Activated T-helper 1 cell treated with anti-CD3 and anti-CD28 coated beads, Interleukin-2, amount 50 U/mL, for 16 hours (primary cell): ENCODE results near the gene SIVA1.

Experiments used
- DNase-seq, 2 donors: peaks; one replicate each; pipeline ENCODE4 v3.0.0-alpha.2; 2020; ENCODE audit warnings: low read depth in 1 of 2, low spot score in 1 of 2

The SIVA1 gene

DNA sequence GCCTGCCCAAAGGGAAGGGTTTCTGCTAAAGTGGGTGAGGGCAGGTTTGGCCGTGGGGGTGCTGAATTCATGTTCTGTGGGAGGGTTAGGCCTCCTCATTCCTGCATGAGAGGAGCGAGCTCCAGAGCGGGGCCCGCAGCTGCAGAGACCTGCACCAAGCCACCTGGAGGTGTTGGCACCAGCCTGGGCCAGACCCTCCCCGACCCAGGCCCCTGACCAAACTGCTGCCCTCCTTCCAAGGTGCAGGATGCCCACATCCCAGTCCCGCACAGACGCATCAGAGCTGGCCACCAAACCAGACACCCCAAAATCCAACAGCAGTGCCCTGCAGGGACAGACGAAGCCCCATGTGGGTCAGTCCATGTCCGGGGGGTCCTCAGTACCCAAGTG, 18.4 kb upstream of the SIVA1 start:
- DNase-seq, result no peak

GRCh38 chr14:104734991-104735779, 17.8 kb upstream of the SIVA1 start:
- DNase-seq, result no peak

- DNase-seq, result no peak
Observed at GRCh38 chr14:104735830-104736642, 16.9 kb upstream of the SIVA1 start.

DNA sequence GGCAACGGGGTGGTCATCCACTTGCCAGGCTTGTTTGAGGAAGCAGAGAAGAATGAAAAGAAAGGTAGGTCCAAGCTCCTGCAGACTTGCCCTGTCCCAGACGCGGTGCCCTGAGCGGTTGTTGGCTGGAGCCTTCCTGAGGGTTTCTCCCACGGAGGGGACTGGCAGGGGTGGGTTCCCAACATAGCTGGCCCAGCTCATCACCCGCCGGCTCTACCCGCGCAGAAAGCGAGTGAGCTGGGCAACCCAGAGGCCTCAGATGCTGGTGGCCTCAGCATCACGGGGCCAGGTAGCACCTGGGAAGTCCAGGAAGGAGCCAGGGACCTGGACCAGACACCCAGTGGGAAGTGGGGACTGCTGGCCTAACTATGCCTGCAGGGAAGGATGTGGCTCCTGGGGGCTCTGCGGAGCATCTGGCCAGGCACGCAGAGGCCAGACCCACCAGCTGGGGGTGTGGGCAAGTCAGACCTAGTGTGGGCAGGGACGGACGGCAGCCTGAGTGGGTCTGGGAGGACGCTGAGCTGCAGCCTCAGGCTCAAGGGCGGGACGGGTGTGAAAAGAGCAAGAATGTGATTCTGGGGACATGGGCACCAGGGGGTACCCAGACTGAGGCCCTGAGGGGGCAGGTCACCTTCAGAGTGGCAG, 14.4 kb upstream of the SIVA1 start:
- no peak for DNase-seq

- no peak for DNase-seq
Observed at GRCh38 chr14:104739026-104739425, 13.9 kb upstream of the SIVA1 start.

- no peak for DNase-seq
Observed at GRCh38 chr14:104739546-104740516, 13.1 kb upstream of the SIVA1 start.

GRCh38 chr14:104741108-104741802, 11.7 kb upstream of the SIVA1 start:
- DNase-seq, result no peak

DNA sequence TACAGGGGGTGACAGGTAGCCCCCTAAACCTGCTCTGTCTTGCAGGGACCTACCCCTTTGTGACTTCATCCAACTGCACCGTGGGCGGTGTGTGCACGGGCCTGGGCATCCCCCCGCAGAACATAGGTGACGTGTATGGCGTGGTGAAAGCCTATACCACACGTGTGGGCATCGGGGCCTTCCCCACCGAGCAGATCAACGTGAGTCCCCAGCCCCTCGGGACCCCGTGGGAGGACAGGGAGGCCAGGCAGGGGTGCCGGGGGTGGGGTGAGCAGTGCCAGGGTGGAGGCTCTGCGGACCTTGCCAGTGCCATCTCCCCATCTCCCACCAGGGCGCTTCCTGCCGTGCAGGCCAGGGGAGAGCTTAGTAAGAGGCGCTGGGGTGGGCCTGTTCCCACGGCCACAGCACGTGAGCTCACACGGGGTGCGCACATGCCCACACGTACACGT, 11.1 kb upstream of the SIVA1 start:
- no peak for DNase-seq

GRCh38 chr14:104742586-104743455, 10.1 kb upstream of the SIVA1 start:
- DNase-seq, result no peak

GRCh38 chr14:104743461-104744380, 9.2 kb upstream of the SIVA1 start:
- no peak for DNase-seq

- no peak for DNase-seq
Observed at GRCh38 chr14:104744484-104744883, 8.5 kb upstream of the SIVA1 start.

GRCh38 chr14:104745431-104745830, 7.5 kb upstream of the SIVA1 start:
- DNase-seq, result no peak

DNA sequence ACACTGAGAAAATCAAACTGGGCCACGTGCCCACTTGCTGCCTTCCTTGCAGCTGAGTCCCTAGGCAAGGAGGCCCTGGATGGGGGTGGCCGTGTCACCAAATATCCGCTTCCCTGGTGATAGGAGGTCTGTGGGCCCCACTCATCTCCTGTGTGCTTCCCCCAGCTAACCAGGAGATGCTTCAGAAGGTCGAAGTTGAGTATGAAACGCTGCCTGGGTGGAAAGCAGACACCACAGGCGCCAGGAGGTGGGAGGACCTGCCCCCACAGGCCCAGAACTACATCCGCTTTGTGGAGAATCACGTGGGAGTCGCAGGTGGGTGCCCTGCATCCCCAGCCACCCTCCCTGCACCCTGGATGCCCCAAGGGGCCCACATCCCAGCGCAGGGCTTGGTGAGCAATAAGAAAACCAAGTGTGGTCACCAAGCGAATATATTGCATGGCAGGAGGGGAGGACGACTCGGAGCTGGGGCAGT, 6.8 kb upstream of the SIVA1 start:
- no peak for DNase-seq

GRCh38 chr14:104746934-104747481, 5.9 kb upstream of the SIVA1 start:
- DNase-seq, result no peak

- DNase-seq, result no peak
Observed at GRCh38 chr14:104747876-104748275, 5.1 kb upstream of the SIVA1 start.

DNA sequence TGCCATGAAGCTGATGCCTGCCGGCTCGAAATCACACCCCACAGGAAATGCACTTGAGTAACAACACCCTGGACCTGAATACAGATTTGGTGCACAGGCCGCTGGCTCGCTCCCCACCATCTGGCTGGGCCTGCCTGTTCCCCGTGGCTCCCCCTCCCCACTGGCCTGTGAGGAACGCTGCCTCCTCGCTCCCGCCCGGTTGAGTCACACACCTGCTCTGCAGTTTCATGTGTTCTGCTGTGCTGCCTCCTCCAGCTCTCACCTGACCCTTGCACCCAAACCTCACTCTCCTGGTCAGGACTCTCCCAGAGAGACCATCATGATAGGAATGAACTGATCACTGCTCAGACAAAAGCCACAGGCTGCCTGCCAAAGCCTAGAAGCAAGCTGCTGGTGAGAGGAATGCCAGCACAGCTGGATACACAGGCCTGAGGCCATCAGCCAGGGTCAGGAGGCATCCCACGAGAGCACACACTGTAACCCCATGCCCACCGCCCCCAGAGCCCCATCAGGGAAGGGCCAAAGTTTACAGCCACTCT, 3.8 kb upstream of the SIVA1 start:
- DNase-seq, result no peak

- no peak for DNase-seq
Observed at GRCh38 chr14:104750056-104750752, 2.7 kb upstream of the SIVA1 start.
